Activated CD4-positive, alpha-beta T cell treated with anti-CD3 and anti-CD28 coated beads, Interleukin-2, amount 50 U/mL, for 4 hours (primary cell): ENCODE data around the gene AKR7A3.

Experiments used
- DNase-seq, 2 experiments: peaks; one replicate each; pipeline ENCODE4 v3.0.0-alpha.2; 2020

AKR7A3 gene

DNA sequence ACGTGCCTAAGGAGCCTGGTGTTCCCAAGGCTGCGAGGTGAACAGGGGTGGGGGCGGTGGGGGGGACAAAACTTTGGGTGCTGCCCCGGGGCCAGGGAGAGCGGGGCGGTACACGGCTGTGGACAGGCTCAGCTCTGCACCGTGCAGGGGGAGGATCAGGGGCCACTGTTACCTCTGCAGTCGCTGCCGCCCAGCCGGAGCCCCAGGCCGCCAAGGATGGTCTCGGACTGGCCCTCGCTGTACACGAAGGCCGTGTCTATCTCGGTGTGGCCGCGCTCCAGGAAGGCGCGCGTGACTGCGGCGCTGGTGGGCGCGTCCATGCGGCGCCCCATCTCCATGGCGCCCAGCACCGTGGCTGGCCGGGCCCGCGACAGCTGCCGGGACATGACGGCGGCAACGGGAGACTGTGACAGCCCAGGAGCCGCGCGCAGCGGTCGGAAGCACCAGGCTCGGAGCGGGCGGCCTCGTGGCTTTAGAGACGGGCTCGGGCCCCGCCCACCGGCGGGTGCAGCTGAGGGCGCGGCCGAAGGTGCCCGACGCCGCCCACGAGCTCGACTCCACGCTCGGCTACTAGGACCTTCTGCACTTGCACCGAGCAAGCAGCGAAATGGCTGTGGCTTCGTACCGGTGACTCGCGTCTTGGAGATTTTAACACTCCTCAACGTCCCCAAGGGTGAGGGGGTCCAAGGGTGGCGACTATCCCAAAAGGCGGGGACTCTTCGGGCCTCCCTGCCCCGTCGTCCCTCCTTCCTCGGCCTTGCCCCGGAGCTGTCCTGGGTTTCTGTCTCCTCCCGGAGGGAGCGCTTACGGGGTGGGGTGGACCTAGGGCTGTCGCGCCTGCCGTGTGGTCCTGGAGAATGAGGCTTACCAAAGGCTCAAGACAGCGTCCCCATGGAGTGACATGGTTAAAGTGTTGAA, at the start of gene AKR7A3:
Gene AKR7A3 (minus strand): TSS at position 447 of the 918 bp plus-strand sequence. CDS start 61 bp downstream, at position 386.
- peak; percentile 44 to 50 for DNase-seq

DNA sequence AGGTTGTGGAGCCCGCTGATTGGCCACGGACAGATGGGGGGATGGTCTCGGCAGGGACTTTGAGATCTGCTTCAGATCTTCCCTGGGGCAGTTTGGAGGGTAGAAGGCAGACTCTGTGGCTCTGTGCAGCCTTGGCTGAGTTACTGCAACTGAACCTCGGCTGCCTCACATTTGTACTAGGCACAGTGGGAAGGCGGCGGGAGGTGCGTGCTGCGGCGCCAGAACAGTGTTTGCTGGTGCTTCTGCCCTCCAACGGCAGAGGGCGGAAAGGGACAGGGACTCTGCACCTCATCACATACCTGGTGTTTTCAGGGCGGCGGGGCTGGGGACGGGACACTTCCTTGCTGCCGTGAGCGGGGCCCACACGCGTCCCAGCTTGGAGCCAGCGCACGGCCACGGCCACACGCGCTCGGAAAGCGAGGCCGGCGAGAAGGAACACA, 49.8 kb upstream of the AKR7A3 start:
- DNase-seq, result no peak

GRCh38 chr1:19337289-19337688, 48.7 kb upstream of the AKR7A3 start:
- no peak for DNase-seq

DNA sequence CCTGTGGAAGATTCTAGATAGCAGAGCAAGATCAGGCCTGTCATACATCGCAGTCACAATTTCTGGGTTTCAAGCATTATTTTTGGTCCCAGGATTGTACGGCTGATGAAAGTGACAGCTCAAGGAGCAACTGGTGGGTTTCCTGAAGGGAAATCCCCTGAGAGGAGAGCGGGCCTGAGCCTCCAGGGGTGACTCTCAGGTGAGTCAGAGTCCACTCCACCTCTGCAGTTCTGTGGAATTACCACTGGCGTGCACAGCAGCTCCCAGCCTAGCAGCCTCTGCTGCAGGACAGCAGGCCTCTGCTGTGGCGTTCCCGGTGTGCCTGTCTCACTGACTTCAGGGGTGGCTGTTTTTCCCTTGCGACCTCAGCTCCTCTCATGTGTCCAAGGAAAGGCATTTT, 48.0 kb upstream of the AKR7A3 start:
- DNase-seq, result peak in 1 of 2 experiments; percentile 33

DNA sequence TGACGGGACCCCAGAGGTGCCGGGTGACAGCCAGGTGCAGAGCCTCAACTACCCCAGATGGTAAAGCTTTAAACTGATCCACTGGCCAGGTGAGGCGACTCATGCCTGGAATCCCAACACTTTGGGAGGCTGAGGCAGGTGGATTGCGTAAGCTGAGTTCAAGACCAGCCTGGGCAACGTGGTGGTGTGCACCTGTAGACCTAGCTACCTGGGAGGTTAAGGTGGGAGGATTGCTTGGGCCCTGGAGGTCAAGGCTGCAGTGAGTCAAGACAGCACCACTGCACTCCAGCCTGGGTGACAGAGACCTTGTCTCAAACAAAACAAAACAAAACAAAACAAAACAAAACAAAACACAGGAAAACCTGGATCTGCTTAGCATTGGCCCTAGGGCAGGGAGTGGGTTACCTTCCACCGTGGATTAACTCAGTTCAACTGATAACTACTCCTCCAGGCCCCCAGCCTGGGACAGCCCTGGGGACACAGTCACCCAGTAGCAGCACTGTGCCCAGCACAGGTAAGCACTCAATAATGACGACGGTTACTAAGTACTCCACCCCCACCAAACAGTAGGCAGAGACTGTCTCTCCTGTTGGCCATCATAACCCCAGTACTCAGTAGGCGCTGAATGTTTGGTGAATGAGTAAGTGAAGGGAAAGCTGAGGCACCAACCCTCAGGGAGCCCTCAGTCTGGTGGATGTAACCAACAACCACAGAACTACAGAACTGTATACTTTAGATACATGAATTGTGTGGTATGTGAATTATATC, 45.2 kb upstream of the AKR7A3 start:
- DNase-seq, result no peak

DNA sequence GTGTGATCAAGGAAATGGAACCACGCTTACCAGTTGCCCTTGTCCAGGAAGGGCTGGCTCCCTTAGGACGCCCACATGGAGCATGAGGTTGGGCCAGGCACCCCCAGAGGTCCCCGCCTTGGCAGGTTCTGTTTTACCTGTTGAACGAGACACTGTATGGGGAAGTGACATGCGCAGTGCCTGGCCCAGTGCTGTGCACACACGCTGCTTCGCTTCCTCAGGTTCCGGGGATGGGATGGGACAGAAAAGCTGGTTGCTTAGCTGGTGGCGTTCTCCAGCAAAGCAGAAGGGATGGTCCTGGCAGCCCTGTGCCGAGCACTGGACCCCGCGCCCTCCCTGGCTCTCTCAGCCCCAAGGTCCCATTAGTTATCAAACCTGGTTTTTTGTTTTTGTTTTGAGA, 44.3 kb upstream of the AKR7A3 start:
- DNase-seq, result no peak

GRCh38 chr1:19331262-19331878, 42.8 kb upstream of the AKR7A3 start:
- DNase-seq, result no peak

GRCh38 chr1:19330449-19331135, 42.0 kb upstream of the AKR7A3 start:
- DNase-seq, result no peak

GRCh38 chr1:19329611-19330010, 41.0 kb upstream of the AKR7A3 start:
- no peak for DNase-seq

- no peak for DNase-seq
These were observed 40.6 kb upstream of the AKR7A3 start for GRCh38 chr1:19329188-19329587.

DNA sequence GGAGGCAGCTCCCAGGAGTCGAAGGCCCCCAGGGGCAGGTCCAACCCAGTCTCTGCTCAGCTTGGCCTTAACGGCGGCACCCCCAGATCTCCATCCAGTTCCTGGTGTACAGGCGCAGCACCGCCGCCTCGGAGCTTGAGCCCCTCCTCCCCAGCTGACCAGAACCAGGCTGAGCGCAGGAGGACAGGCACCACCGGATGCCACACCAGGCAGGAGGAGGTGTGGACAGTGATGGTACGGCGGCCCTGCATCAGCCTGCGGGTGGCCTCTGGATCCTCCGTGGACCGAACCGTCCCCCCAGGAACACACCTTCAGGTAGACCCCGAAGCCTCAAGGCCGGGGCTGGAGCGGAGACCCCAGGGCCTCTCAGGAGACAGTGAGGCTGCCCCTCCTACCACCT, 39.9 kb upstream of the AKR7A3 start:
- no peak for DNase-seq

DNA sequence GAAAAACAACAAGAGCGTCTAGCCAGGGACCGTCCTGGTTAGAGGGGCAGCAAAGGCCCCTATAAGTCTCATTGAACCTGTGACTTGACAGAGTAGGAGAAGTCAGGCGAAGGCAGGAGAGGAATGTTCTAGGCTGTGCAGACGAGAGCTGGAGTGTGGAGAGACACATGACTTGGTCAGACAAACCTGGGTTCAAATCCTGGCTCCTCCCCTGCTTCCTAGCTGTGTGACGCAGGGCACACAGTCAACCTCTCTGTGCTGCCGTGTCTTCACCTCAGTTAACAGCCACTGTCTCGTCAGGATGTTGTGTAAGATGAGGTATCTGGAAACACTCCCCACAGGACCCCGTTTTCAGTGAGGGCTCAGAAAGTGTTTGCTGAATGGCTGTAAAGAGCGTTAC, 39.2 kb upstream of the AKR7A3 start:
- DNase-seq, result no peak

GRCh38 chr1:19327301-19327700, 38.7 kb upstream of the AKR7A3 start:
- no peak for DNase-seq

DNA sequence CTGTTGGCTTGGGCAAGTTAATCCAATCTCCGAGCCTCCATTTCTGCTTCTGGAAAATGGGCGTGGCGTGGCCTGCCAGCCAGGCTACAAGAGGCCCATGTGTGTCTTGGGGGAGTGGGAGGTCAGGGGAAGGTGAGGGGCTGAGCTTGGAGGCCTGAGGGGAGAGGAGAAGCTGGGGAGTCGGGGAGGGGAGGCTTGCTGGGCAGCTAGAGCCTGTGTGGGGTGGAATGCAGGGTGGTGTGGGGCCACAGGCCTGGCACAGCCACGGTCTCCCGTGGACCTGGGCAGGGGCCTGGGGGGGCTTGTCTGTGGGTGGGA, 38.1 kb upstream of the AKR7A3 start:
- DNase-seq, result no peak

DNA sequence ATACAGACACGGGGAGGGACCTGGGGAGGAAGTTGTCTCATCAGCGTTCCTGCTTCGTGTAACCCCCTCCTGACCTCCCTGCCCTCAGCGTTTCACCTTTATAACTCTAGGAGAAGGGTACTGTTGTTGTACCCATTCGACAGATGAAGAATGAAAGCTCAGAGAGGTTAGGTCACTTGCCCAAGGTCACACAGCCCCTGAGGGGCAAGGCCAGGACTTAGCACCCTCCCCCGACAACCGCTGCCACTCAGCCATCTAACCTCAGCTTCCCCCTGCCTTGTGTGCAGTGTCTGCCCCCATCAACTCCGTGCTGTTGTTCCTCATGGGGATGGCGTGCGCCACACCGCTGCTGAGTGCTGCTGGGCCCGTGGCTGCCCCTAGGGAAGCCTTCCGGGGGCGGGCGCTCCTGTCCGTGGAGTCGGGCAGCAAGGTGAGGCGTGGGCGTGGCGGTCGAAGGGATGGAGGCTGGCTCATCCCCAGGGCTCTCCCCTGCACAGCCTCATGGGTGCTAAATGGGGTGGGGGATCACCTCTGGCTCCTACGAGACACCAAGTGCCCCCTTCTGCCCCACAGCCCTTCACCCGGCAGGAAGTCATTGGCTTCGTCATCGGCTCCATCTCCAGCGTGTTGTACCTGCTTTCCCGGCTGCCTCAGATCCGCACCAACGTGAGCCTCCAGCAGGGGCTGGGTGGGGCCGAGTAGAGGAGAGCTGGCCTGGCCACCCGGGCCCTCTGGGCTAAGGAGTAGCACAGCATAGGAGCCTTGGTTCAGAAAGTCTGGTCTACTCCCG, 37.6 kb upstream of the AKR7A3 start:
- DNase-seq, result no peak

GRCh38 chr1:19325368-19325957, 36.9 kb upstream of the AKR7A3 start:
- no peak for DNase-seq

DNA sequence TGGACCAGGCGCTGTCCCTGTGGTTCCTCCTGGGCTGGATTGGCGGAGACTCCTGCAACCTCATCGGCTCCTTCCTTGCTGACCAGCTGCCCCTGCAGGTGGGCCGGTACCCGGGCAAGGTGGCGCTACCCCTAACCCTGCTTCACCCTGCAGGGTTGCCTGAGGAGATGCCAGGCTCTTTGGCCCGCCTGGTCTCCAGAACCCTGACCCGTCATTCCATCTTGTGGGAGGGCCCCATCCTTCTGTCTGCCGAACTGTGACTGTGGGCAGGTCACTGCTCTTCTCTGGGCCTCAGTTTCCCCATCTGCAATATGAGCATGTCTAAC, 36.1 kb upstream of the AKR7A3 start:
- no peak for DNase-seq

GRCh38 chr1:19323987-19324664, 35.6 kb upstream of the AKR7A3 start:
- no peak for DNase-seq

DNA sequence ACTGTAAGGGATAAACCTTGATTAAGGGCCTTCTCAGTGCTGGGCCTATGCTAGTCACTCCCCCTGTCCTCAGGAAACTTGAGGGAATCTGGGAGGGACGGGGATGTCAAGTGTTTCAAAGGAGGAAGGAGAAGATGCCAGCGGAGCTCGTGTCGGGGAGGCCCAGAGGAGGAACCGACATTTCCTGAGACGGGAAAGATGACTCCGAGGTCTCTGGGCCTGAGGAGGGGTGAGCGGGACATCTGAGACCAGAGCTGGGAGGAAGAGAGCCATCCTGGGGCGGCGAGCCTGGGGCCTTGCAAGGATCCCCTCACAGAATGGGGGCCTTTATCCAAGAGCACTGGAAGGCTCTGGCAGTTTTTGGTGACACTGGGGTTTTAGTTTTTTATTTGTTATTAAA, 33.9 kb upstream of the AKR7A3 start:
- no peak for DNase-seq

GRCh38 chr1:19321071-19321470, 32.5 kb upstream of the AKR7A3 start:
- DNase-seq, result no peak

- DNase-seq, result no peak
These were observed 30.6 kb upstream of the AKR7A3 start for GRCh38 chr1:19319196-19319595.
